SK-N-SH (cell line): ENCODE data around the gene THSD4.

Experiments used
- CTCF ChIP-seq: fragments of 200-600 bp; sonication (generic); IDR thresholded peaks from 2 replicates; pipeline ENCODE4 v1.6.1; 2017; ENCODE audit warnings: antibody characterized with exemption, mild to moderate bottlenecking, moderate library complexity
- EP300 ChIP-seq, 2 experiments: IDR thresholded peaks; 2 replicates each; pipeline versions ENCODE4 v1.4.0 to v1.6.1; 2012; ENCODE audit warnings: borderline replicate concordance in 1 of 2, low read depth in 1 of 2, low read length in 1 of 2
- EZH2phosphoT487 ChIP-seq: fragments of 200-600 bp; sonication (generic); IDR thresholded peaks from 2 replicates; pipeline ENCODE4 v1.6.1; 2017; ENCODE audit warnings: low read depth, mixed run types, mild to moderate bottlenecking, antibody characterized with exemption, moderate library complexity, borderline replicate concordance
- JUND ChIP-seq: IDR thresholded peaks from 2 replicates; pipeline ENCODE4 v1.4.0; 2012
- MAX ChIP-seq: IDR thresholded peaks from 2 replicates; pipeline ENCODE4 v1.4.0; 2012; ENCODE audit warnings: low read depth
- MXI1 ChIP-seq: IDR thresholded peaks from 2 replicates; pipeline ENCODE4 v1.6.1; 2012; ENCODE audit warnings: mild to moderate bottlenecking, low read depth, low read length, improper control_type of control experiment
- POLR2AphosphoS5 ChIP-seq: IDR thresholded peaks from 2 replicates; pipeline ENCODE4 v1.6.1; 2012; ENCODE audit warnings: low read depth, low read length
- RCOR1 ChIP-seq: fragments of 150-350 bp; IDR thresholded peaks from 2 replicates; pipeline ENCODE4 v1.6.1; 2017; ENCODE audit warnings: antibody characterized with exemption, low read length
- RFX5 ChIP-seq: IDR thresholded peaks from 2 replicates; pipeline ENCODE4 v1.6.1; 2012; ENCODE audit warnings: mild to moderate bottlenecking, improper control_type of control experiment, low read length
- TAF1 ChIP-seq: IDR thresholded peaks from 2 replicates; pipeline ENCODE4 v1.6.1; 2012; ENCODE audit warnings: low read depth, mild to moderate bottlenecking, low read length, moderate library complexity, borderline replicate concordance

GRCh38 chr15:71773206-71773859 is 658.1 kb downstream of the THSD4 start:
- no peak for TF ChIP-seq CTCF
- no peak for TF ChIP-seq RCOR1
- TF ChIP-seq POLR2AphosphoS5 = no peak
- TF ChIP-seq EZH2phosphoT487 = no peak
- TF ChIP-seq TAF1 = no peak
- no peak for TF ChIP-seq MAX
- no peak for TF ChIP-seq MXI1
- TF ChIP-seq JUND = no peak
- TF ChIP-seq RFX5 = no peak
- TF ChIP-seq EP300 (IDR thresholded peaks at IDR 0.05; ENCODE audit: borderline replicate concordance in 1 of 2, low read depth in 1 of 2, low read length in 1 of 2) = no peak
